Panc1 (cell line): ENCODE results near the gene SYT2. TPM values are rescaled to one million over a fixed set of nuclear protein-coding genes. Genes with fewer than 3 reads are reported as not detected.

Source experiments
- ATAC-seq: fragments of 200-7000 bp; cut with Tn5 transposase; 2 replicates; pipeline ENCODE4 v1.9.1; 2020; ENCODE audit warnings: mild to moderate bottlenecking, moderate library complexity
- BruUV-seq: library from RNA; stranded (reverse); fragments of 400-500 nt; replicated peaks from 2 replicates; lab custom pipeline; 2021; lab: Mats Ljungman, UMichigan
- CTCF ChIA-PET: fragments of 300-600 bp; sonication (Branson Sonifier 250); formaldehyde crosslinking; loops from one replicate; lab custom pipeline; 2022; ENCODE audit warnings: antibody characterized with exemption; lab: Charles Lee
- POLR2A ChIA-PET: fragments of 300-600 bp; sonication (Branson Sonifier 250); formaldehyde crosslinking; loops from one replicate; lab custom pipeline; 2022; ENCODE audit warnings: antibody characterized with exemption; lab: Charles Lee
- DNase-seq: peaks from one replicate; pipeline ENCODE4 v3.0.0-alpha.2; 2010; ENCODE audit warnings: low read depth, low spot score
- H3K27ac ChIP-seq: 2 replicates; pipeline ENCODE4 v1.5.1; 2011; ENCODE audit warnings: mild to moderate bottlenecking, low read length, inconsistent platforms
- H3K27me3 ChIP-seq: fragments of 200-500 bp; sonication (Bioruptor generic); 2 replicates; pipeline ENCODE4 v1.6.0; 2014; ENCODE audit warnings: low read length, inconsistent platforms; ENCODE audit not compliant: control insufficient read depth, insufficient read depth
- H3K36me3 ChIP-seq: fragments of 200-500 bp; sonication (Bioruptor generic); 2 replicates; pipeline ENCODE4 v1.5.1; 2014; ENCODE audit warnings: inconsistent platforms, mild to moderate bottlenecking, low read length, moderate library complexity; ENCODE audit not compliant: control insufficient read depth, insufficient read depth
- H3K4me1 ChIP-seq: 2 replicates; pipeline ENCODE4 v1.5.1; 2011; ENCODE audit warnings: inconsistent platforms, mild to moderate bottlenecking, low read length, moderate library complexity; ENCODE audit not compliant: control insufficient read depth, insufficient read depth
- H3K4me3 ChIP-seq, 2 experiments: 2 replicates each; pipeline ENCODE4 v1.5.1; 2011 to 2012; ENCODE audit warnings: low read depth in 2 of 2, low read length in 2 of 2, mild to moderate bottlenecking in 2 of 2, inconsistent platforms in 1 of 2, moderate library complexity in 1 of 2
- H3K9me3 ChIP-seq: fragments of 200-500 bp; sonication (Bioruptor generic); 2 replicates; pipeline ENCODE4 v1.5.1; 2014; ENCODE audit warnings: low read depth, mild to moderate bottlenecking, inconsistent platforms, low read length, moderate library complexity; ENCODE audit not compliant: control insufficient read depth, insufficient read depth
- POLR2AphosphoS5 ChIP-seq: IDR thresholded peaks from 2 replicates; pipeline ENCODE4 v1.6.1; 2012; ENCODE audit warnings: mild to moderate bottlenecking, low read depth, low read length, moderate library complexity
- SIN3A ChIP-seq: IDR thresholded peaks from 2 replicates; pipeline ENCODE4 v1.6.1; 2012; ENCODE audit warnings: low read depth, mild to moderate bottlenecking, low read length, moderate library complexity, borderline replicate concordance; ENCODE audit not compliant: insufficient read depth
- TCF7L2 ChIP-seq: IDR thresholded peaks from 2 replicates; pipeline ENCODE4 v1.6.1; 2011; ENCODE audit warnings: mild to moderate bottlenecking, low read depth, low read length, inconsistent platforms
- in situ Hi-C: cut with HindIII; loops from 2 replicates; pipeline ENCODE4 v1.10.0; 2016; ENCODE audit warnings: low sequenced_read_pairs, low pct_unique_long_range_greater_than_20kb
- intact Hi-C: fragments of 100-400 bp; cut with micrococcal nuclease; formaldehyde crosslinking; loops from one replicate; pipeline ENCODE4 v1.10.0; 2022; ENCODE audit not compliant: unreplicated experiment
- total RNA-seq: library from RNA; stranded (reverse); gene quantifications from one replicate; pipeline ENCODE4 v1.2.1, GENCODE V29; 2021; ENCODE audit not compliant: unreplicated experiment
- TF ChIP-seq, protein P1 (sequence below): fragments of 450-650 bp; IDR thresholded peaks from 2 replicates; pipeline ENCODE4 v1.5.1; 2017; ENCODE audit warnings: mild to moderate bottlenecking
- TF ChIP-seq, protein P2 (sequence below), 2 experiments: IDR thresholded peaks; 2 replicates each; pipeline ENCODE4 v1.6.1; 2011 to 2012; ENCODE audit warnings: low read depth in 2 of 2, control low read depth in 1 of 2, low read length in 1 of 2, mild to moderate bottlenecking in 1 of 2, moderate library complexity in 1 of 2; ENCODE audit not compliant: insufficient read depth in 1 of 2

Gene SYT2
- total RNA-seq, 1 experiment from 2014 or later = 0.03 TPM

DNA sequence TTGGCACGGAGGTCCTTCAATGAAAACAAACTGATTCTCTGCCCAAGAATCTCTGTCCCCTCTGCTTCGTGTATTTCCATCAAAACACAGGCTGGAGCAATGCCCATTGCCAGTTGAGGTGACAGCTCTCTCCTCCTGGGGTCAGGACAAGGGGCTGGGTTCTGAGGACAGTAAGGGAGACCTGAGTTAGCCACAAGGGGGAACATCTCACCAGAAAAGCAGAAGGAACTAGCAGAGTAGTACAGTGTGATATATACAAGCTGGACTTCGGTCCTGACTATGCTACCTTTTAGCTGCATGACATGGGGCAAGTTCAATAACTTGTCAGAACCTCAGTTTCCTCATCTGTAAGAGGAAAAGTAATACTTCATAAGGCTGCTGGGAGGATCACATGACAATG lies 50.3 kb downstream of the SYT2 start:
- no peak overlapping the region for H3K27ac ChIP-seq
- in situ Hi-C loops (no loop called here), intact Hi-C loops (no loop called here)
- no peak for TF ChIP-seq SIN3A
- TF ChIP-seq, protein P1, sequence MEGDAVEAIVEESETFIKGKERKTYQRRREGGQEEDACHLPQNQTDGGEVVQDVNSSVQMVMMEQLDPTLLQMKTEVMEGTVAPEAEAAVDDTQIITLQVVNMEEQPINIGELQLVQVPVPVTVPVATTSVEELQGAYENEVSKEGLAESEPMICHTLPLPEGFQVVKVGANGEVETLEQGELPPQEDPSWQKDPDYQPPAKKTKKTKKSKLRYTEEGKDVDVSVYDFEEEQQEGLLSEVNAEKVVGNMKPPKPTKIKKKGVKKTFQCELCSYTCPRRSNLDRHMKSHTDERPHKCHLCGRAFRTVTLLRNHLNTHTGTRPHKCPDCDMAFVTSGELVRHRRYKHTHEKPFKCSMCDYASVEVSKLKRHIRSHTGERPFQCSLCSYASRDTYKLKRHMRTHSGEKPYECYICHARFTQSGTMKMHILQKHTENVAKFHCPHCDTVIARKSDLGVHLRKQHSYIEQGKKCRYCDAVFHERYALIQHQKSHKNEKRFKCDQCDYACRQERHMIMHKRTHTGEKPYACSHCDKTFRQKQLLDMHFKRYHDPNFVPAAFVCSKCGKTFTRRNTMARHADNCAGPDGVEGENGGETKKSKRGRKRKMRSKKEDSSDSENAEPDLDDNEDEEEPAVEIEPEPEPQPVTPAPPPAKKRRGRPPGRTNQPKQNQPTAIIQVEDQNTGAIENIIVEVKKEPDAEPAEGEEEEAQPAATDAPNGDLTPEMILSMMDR = peak; percentile 32; the same call in 1 of the 2 replicates
- TF ChIP-seq, protein P2, sequence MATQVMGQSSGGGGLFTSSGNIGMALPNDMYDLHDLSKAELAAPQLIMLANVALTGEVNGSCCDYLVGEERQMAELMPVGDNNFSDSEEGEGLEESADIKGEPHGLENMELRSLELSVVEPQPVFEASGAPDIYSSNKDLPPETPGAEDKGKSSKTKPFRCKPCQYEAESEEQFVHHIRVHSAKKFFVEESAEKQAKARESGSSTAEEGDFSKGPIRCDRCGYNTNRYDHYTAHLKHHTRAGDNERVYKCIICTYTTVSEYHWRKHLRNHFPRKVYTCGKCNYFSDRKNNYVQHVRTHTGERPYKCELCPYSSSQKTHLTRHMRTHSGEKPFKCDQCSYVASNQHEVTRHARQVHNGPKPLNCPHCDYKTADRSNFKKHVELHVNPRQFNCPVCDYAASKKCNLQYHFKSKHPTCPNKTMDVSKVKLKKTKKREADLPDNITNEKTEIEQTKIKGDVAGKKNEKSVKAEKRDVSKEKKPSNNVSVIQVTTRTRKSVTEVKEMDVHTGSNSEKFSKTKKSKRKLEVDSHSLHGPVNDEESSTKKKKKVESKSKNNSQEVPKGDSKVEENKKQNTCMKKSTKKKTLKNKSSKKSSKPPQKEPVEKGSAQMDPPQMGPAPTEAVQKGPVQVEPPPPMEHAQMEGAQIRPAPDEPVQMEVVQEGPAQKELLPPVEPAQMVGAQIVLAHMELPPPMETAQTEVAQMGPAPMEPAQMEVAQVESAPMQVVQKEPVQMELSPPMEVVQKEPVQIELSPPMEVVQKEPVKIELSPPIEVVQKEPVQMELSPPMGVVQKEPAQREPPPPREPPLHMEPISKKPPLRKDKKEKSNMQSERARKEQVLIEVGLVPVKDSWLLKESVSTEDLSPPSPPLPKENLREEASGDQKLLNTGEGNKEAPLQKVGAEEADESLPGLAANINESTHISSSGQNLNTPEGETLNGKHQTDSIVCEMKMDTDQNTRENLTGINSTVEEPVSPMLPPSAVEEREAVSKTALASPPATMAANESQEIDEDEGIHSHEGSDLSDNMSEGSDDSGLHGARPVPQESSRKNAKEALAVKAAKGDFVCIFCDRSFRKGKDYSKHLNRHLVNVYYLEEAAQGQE (IDR thresholded peaks at IDR 0.05; ENCODE audit: insufficient read depth in 1 of 2, low read depth in 2 of 2, low read length in 1 of 2) = no peak
- TF ChIP-seq TCF7L2 = no peak
- TF ChIP-seq POLR2AphosphoS5 = no peak
- POLR2A ChIA-PET = interaction anchor here (0.5 kb wide), 1 partner anchor 539 kb away, joined by 9 read pairs; no protein-coding TSS in a partner anchor
- no peaks in the 10 kb centered on the region for H3K4me1 ChIP-seq
- DNase-seq = no peak
- no peak overlapping the region for H3K4me3 ChIP-seq
- H3K27me3 ChIP-seq = peaks cover 29% of the 10 kb centered on the region
- BruUV-seq = no TSS peak
- no peaks in the 10 kb centered on the region for H3K36me3 ChIP-seq
- CTCF ChIA-PET = interaction anchor here (0.7 to 1.7 kb wide), 3 partner anchors 12 to 60 kb away, joined by 3 to 9 read pairs (median 4); no protein-coding TSS in a partner anchor
- no peaks in the 10 kb centered on the region for H3K9me3 ChIP-seq
- peak; percentile 68 for ATAC-seq

DNA sequence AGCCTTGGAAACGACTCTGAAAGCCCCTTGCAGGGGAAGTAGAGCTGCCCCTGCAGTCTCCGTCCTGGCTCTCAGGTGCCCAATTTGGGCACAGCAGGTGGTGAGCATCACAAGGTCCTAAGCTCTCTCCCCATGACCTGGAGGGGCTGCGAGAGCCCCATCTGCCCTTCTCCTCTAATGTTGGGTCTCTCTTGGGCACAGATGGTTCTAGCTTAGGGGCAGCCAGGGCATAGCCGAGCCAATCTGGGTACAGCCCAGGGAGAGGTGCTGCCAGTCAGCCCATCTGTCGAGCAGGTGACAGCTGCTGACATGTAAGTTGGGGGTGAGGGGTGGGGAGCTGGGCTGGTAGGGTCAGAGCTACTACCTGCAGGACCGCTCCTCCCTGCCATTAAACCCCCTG lies 50.7 kb downstream of the SYT2 start:
- Histone ChIP-seq H3K36me3 (no peaks in the 10 kb centered on the region), H3K4me3 (no peak overlapping the region), H3K27me3 (peaks cover 29% of the 10 kb centered on the region), H3K4me1 (no peaks in the 10 kb centered on the region), H3K27ac (no peak overlapping the region), H3K9me3 (no peaks in the 10 kb centered on the region)
- POLR2A ChIA-PET = interaction anchor here (0.6 kb wide), 1 partner anchor 1002 kb away, joined by 13 read pairs; no protein-coding TSS in a partner anchor
- DNase-seq = no peak
- intact Hi-C loops = no loop called here
- CTCF ChIA-PET = interaction anchor here (1.2 to 1.7 kb wide), 2 partner anchors 57 to 60 kb away, joined by 4 to 9 read pairs; no protein-coding TSS in a partner anchor
- TF ChIP-seq SIN3A = no peak
- TF ChIP-seq, protein P1 = no peak
- no peak for TF ChIP-seq POLR2AphosphoS5
- TF ChIP-seq TCF7L2 = no peak
- TF ChIP-seq, protein P2 (IDR thresholded peaks at IDR 0.05; ENCODE audit: insufficient read depth in 1 of 2, low read depth in 2 of 2, low read length in 1 of 2) = no peak
- BruUV-seq = no TSS peak
- in situ Hi-C loops = no loop called here
- no peak for ATAC-seq
